Measurements from ENCODE around the gene AP3B1. TPM values are rescaled to one million over a fixed set of nuclear protein-coding genes. Genes with fewer than 3 reads are reported as not detected.

AP3B1 gene
- total RNA-seq, 1 experiment from 2014 or later: 50.3 TPM

DNA sequence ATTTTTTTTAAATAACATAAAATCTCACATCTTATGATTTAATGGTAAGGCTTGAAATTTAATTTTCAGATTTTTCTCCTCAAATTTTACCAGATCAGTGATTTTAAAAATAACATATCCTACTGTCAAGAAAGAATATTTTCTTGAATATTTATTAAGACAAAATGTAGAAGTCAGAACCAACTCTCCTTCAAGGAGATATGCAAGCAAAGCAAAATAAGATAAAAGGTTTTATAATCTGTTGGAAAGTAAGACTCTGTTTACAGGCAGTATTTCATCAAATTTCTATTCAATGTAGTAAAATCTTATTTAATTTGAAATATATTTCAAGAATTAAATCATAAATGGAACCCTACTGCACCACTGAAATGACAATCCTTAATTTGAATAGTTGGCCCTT is 7.3 kb downstream of the AP3B1 start:
- H3K9me3 Mint-ChIP-seq: peaks cover 7% of the 10 kb centered on the region; the same call in 1 of the 2 replicates
- POLR2A ChIA-PET: no interaction called here
- H3K27me3 Mint-ChIP-seq (ENCODE audit: low read depth): no peaks in the 10 kb centered on the region
- H3K27ac Mint-ChIP-seq: no peak overlapping the region
- DNase-seq (ENCODE audit: low spot score) (no peak), ATAC-seq (no peak)
- no peak overlapping the region for H3K4me3 Mint-ChIP-seq
- H3K36me3 Mint-ChIP-seq: peaks cover 2% of the 10 kb centered on the region
- peaks cover 34% of the 10 kb centered on the region for H3K4me1 Mint-ChIP-seq
- CTCF ChIA-PET: no interaction called here
- TF ChIP-seq ZNF671 (CRISPR knock-in tag; IDR thresholded peaks at IDR 0.05): no peak
- TF ChIP-seq, protein P1, sequence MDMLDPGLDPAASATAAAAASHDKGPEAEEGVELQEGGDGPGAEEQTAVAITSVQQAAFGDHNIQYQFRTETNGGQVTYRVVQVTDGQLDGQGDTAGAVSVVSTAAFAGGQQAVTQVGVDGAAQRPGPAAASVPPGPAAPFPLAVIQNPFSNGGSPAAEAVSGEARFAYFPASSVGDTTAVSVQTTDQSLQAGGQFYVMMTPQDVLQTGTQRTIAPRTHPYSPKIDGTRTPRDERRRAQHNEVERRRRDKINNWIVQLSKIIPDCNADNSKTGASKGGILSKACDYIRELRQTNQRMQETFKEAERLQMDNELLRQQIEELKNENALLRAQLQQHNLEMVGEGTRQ (CRISPR knock-in tag; IDR thresholded peaks at IDR 0.05): no peak
- no peak for TF ChIP-seq OVOL2 (CRISPR knock-in tag; IDR thresholded peaks at IDR 0.05; ENCODE audit: borderline replicate concordance)
- TF ChIP-seq SMAD3 (CRISPR knock-in tag; IDR thresholded peaks at IDR 0.05; ENCODE audit: borderline replicate concordance): no peak
- TF ChIP-seq, protein P2, sequence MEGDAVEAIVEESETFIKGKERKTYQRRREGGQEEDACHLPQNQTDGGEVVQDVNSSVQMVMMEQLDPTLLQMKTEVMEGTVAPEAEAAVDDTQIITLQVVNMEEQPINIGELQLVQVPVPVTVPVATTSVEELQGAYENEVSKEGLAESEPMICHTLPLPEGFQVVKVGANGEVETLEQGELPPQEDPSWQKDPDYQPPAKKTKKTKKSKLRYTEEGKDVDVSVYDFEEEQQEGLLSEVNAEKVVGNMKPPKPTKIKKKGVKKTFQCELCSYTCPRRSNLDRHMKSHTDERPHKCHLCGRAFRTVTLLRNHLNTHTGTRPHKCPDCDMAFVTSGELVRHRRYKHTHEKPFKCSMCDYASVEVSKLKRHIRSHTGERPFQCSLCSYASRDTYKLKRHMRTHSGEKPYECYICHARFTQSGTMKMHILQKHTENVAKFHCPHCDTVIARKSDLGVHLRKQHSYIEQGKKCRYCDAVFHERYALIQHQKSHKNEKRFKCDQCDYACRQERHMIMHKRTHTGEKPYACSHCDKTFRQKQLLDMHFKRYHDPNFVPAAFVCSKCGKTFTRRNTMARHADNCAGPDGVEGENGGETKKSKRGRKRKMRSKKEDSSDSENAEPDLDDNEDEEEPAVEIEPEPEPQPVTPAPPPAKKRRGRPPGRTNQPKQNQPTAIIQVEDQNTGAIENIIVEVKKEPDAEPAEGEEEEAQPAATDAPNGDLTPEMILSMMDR (IDR thresholded peaks at IDR 0.05): no peak
- no peak for TF ChIP-seq CREM (CRISPR knock-in tag; IDR thresholded peaks at IDR 0.05)
- no peak for TF ChIP-seq MYBL2 (CRISPR knock-in tag; IDR thresholded peaks at IDR 0.05)
- no peak for TF ChIP-seq NR1H2 (CRISPR knock-in tag; IDR thresholded peaks at IDR 0.05)
- no peak for TF ChIP-seq NR2C2 (CRISPR knock-in tag; IDR thresholded peaks at IDR 0.05)
- no peak for TF ChIP-seq SP1 (CRISPR knock-in tag; conservative IDR thresholded peaks at IDR 0.05)
- TF ChIP-seq NFE2L1 (CRISPR knock-in tag; IDR thresholded peaks at IDR 0.05): no peak
- no peak for TF ChIP-seq NR3C1 (CRISPR knock-in tag; conservative IDR thresholded peaks at IDR 0.05; ENCODE audit: low read depth)

DNA sequence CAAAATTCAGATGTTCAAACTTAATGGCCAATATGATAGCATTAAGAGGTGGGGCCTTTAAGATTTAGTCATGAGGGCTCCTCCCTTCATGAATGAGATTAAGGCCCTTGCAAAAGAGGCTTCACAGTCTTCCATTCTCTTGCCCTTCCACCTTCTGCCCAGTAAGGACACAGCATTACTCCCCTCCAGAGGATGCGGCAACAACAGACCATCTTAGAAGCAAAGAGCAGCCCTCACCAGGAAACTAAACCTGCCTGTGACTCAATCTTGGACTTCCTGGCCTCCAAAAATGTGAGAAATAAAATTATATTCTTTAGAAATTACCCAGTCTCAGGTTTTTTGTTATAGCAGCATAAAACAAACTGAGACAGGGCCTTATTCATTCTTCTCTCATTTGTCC is 8.2 kb downstream of the AP3B1 start:
- H3K36me3 Mint-ChIP-seq: peaks cover 2% of the 10 kb centered on the region
- ATAC-seq: no peak
- no peak overlapping the region for H3K4me3 Mint-ChIP-seq
- H3K27ac Mint-ChIP-seq: no peak overlapping the region
- no peaks in the 10 kb centered on the region for H3K27me3 Mint-ChIP-seq (ENCODE audit: low read depth)
- peaks cover 32% of the 10 kb centered on the region for H3K4me1 Mint-ChIP-seq
- no peak for DNase-seq (ENCODE audit: low spot score)
- no peak for TF ChIP-seq CBFB (CRISPR knock-in tag; IDR thresholded peaks at IDR 0.05; ENCODE audit: low read depth)
- TF ChIP-seq CREM (CRISPR knock-in tag; IDR thresholded peaks at IDR 0.05): no peak
- TF ChIP-seq GTF2I (CRISPR knock-in tag; conservative IDR thresholded peaks at IDR 0.05): no peak
- no peak for TF ChIP-seq SMAD4 (CRISPR knock-in tag; IDR thresholded peaks at IDR 0.05)
- TF ChIP-seq ETV6 (CRISPR knock-in tag; IDR thresholded peaks at IDR 0.05): no peak
- TF ChIP-seq, protein P3, sequence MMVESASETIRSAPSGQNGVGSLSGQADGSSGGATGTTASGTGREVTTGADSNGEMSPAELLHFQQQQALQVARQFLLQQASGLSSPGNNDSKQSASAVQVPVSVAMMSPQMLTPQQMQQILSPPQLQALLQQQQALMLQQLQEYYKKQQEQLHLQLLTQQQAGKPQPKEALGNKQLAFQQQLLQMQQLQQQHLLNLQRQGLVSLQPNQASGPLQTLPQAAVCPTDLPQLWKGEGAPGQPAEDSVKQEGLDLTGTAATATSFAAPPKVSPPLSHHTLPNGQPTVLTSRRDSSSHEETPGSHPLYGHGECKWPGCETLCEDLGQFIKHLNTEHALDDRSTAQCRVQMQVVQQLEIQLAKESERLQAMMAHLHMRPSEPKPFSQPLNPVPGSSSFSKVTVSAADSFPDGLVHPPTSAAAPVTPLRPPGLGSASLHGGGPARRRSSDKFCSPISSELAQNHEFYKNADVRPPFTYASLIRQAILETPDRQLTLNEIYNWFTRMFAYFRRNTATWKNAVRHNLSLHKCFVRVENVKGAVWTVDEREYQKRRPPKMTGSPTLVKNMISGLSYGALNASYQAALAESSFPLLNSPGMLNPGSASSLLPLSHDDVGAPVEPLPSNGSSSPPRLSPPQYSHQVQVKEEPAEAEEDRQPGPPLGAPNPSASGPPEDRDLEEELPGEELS (CRISPR knock-in tag; IDR thresholded peaks at IDR 0.05): no peak
- no peak for TF ChIP-seq TEAD4 (CRISPR knock-in tag; IDR thresholded peaks at IDR 0.05)
- TF ChIP-seq, protein P4, sequence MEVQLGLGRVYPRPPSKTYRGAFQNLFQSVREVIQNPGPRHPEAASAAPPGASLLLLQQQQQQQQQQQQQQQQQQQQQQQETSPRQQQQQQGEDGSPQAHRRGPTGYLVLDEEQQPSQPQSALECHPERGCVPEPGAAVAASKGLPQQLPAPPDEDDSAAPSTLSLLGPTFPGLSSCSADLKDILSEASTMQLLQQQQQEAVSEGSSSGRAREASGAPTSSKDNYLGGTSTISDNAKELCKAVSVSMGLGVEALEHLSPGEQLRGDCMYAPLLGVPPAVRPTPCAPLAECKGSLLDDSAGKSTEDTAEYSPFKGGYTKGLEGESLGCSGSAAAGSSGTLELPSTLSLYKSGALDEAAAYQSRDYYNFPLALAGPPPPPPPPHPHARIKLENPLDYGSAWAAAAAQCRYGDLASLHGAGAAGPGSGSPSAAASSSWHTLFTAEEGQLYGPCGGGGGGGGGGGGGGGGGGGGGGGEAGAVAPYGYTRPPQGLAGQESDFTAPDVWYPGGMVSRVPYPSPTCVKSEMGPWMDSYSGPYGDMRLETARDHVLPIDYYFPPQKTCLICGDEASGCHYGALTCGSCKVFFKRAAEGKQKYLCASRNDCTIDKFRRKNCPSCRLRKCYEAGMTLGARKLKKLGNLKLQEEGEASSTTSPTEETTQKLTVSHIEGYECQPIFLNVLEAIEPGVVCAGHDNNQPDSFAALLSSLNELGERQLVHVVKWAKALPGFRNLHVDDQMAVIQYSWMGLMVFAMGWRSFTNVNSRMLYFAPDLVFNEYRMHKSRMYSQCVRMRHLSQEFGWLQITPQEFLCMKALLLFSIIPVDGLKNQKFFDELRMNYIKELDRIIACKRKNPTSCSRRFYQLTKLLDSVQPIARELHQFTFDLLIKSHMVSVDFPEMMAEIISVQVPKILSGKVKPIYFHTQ (CRISPR knock-in tag; IDR thresholded peaks at IDR 0.05): no peak
- no peak for TF ChIP-seq ESRRA (CRISPR knock-in tag; IDR thresholded peaks at IDR 0.05; ENCODE audit: borderline replicate concordance)
- TF ChIP-seq TCF7 (CRISPR knock-in tag; IDR thresholded peaks at IDR 0.05; ENCODE audit: low read depth): no peak
- TF ChIP-seq, protein P5, sequence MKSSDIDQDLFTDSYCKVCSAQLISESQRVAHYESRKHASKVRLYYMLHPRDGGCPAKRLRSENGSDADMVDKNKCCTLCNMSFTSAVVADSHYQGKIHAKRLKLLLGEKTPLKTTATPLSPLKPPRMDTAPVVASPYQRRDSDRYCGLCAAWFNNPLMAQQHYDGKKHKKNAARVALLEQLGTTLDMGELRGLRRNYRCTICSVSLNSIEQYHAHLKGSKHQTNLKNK (CRISPR knock-in tag; IDR thresholded peaks at IDR 0.05): no peak
- TF ChIP-seq ZNF138 (CRISPR knock-in tag; conservative IDR thresholded peaks at IDR 0.05): no peak
- TF ChIP-seq ZNF317 (CRISPR knock-in tag; IDR thresholded peaks at IDR 0.05; ENCODE audit: borderline replicate concordance, low read depth): no peak
- TF ChIP-seq, protein P6, sequence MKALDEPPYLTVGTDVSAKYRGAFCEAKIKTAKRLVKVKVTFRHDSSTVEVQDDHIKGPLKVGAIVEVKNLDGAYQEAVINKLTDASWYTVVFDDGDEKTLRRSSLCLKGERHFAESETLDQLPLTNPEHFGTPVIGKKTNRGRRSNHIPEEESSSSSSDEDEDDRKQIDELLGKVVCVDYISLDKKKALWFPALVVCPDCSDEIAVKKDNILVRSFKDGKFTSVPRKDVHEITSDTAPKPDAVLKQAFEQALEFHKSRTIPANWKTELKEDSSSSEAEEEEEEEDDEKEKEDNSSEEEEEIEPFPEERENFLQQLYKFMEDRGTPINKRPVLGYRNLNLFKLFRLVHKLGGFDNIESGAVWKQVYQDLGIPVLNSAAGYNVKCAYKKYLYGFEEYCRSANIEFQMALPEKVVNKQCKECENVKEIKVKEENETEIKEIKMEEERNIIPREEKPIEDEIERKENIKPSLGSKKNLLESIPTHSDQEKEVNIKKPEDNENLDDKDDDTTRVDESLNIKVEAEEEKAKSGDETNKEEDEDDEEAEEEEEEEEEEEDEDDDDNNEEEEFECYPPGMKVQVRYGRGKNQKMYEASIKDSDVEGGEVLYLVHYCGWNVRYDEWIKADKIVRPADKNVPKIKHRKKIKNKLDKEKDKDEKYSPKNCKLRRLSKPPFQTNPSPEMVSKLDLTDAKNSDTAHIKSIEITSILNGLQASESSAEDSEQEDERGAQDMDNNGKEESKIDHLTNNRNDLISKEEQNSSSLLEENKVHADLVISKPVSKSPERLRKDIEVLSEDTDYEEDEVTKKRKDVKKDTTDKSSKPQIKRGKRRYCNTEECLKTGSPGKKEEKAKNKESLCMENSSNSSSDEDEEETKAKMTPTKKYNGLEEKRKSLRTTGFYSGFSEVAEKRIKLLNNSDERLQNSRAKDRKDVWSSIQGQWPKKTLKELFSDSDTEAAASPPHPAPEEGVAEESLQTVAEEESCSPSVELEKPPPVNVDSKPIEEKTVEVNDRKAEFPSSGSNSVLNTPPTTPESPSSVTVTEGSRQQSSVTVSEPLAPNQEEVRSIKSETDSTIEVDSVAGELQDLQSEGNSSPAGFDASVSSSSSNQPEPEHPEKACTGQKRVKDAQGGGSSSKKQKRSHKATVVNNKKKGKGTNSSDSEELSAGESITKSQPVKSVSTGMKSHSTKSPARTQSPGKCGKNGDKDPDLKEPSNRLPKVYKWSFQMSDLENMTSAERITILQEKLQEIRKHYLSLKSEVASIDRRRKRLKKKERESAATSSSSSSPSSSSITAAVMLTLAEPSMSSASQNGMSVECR (CRISPR knock-in tag; IDR thresholded peaks at IDR 0.05; ENCODE audit: borderline replicate concordance): no peak
- ChIA-PET CTCF (no interaction called here), POLR2A (no interaction called here)
- peaks cover 7% of the 10 kb centered on the region; the same call in 1 of the 2 replicates for H3K9me3 Mint-ChIP-seq
